ENCODE data around the gene JTB.
A peak's percentile ranks its signal among the peaks of the same experiment; 100 is the strongest.
"Not testable (repeated sequence)": the region's sequence is repeated elsewhere in the genome, so short reads cannot be mapped to it uniquely, and the experiment has no call there.

JTB gene

DNA sequence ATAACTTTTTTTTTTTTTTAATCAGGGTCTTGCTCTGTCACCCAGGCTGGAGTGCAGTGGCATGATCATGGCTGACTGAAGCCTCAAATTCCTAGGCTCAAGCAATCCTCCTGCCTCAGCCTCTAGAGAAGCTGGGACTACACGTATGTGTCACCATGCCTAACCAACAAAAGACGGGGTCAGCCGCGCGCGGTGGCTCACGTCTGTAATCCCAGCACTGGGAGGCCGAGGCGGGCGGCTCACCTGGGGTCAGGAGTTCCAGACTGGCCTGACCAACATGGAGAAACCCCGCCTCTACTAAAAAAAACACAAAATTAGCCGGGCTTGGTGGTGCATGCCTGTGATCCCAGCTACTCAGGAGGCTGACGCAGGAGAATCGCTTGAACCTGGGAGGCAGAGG lies 35.1 kb upstream of the JTB start:
- H3K4ac ChIP-seq (ENCODE audit: low read length); H2BK5ac ChIP-seq (ENCODE audit: low read length); H3K9ac ChIP-seq (ENCODE audit: low read depth, low read length, poor library complexity); H3K23ac ChIP-seq (ENCODE audit: low read depth, low read length, poor library complexity); H2BK120ac ChIP-seq (ENCODE audit: low read depth, low read length); H2BK12ac ChIP-seq (ENCODE audit: low read length); H3K27me3 ChIP-seq (ENCODE audit: control insufficient read depth in 3 of 3, insufficient read depth in 3 of 3, low read depth in 1 of 3, low read length in 3 of 3); H4K8ac ChIP-seq (ENCODE audit: low read depth, low read length); DNase-seq (ENCODE audit: low spot score); H2BK15ac ChIP-seq (ENCODE audit: low read length); H3K14ac ChIP-seq (ENCODE audit: low read length); H3K36me3 ChIP-seq (replicated peaks in 1 of 2; ENCODE audit: control insufficient read depth in 2 of 2, insufficient read depth in 2 of 2, low read length in 2 of 2); H3K4me3 ChIP-seq (ENCODE audit: low read length in 2 of 2); H3K4me1 ChIP-seq (ENCODE audit: control insufficient read depth in 2 of 2, insufficient read depth in 1 of 2, low read depth in 1 of 2, low read length in 2 of 2); H4K91ac ChIP-seq (ENCODE audit: low read depth, low read length, poor library complexity); H3K27ac ChIP-seq (replicated peaks; ENCODE audit: low read length); H2AFZ ChIP-seq (ENCODE audit: low read length); H2AK5ac ChIP-seq (ENCODE audit: low read depth, low read length); H3K9me3 ChIP-seq (replicated peaks in 1 of 2; ENCODE audit: control insufficient read depth in 2 of 2, insufficient read depth in 1 of 2, low read depth in 1 of 2, low read length in 2 of 2); H3K79me1 ChIP-seq (ENCODE audit: low read depth, low read length); H3K4me2 ChIP-seq (ENCODE audit: insufficient read depth, low read length, poor library complexity, severe bottlenecking): not testable (repeated sequence)
- peak overlapping the region; percentile 29 for H3K18ac ChIP-seq (ENCODE audit: low read length)
- no CpG with 5 or more reads among the region's 14 CpGs for WGBS, 2 donors (ENCODE audit: extremely low coverage in 2 of 2, insufficient read length in 2 of 2, insufficient replicate concordance in 1 of 2)

DNA sequence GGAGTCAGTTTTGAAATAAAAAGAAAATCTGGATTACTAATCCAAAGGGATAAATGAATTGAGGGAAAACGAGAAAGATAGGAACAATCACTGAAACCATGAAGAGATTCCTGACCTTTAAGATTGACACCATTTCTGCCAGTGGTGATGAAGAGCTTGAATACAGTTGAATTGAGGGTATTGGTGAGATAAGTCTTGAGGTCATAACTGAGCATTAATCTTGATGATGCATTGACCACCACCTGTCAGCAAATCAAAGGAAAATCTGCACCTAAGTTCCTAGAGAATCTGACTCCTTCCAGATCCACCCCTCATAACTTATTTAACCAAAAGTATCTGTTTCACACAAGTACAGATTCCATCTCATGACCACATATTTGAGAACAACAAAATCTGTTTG lies 34.7 kb upstream of the JTB start:
- Histone ChIP-seq H4K91ac (ENCODE audit: low read depth, low read length, poor library complexity) (no peak overlapping the region), H3K9me3 (replicated peaks in 1 of 2; ENCODE audit: control insufficient read depth in 2 of 2, insufficient read depth in 1 of 2, low read depth in 1 of 2, low read length in 2 of 2) (no peaks in the 10 kb centered on the region), H4K8ac (ENCODE audit: low read depth, low read length) (no peak overlapping the region), H2AFZ (ENCODE audit: low read length) (no peak overlapping the region), H3K4me3 (ENCODE audit: low read length in 2 of 2) (no peak overlapping the region), H2BK120ac (ENCODE audit: low read depth, low read length) (no peak overlapping the region), H2BK5ac (ENCODE audit: low read length) (no peak overlapping the region), H3K79me1 (ENCODE audit: low read depth, low read length) (no peaks in the 10 kb centered on the region), H3K9ac (ENCODE audit: low read depth, low read length, poor library complexity) (no peak overlapping the region), H3K4ac (ENCODE audit: low read length) (no peak overlapping the region), H3K27ac (replicated peaks; ENCODE audit: low read length) (no peak overlapping the region), H3K4me1 (ENCODE audit: control insufficient read depth in 2 of 2, insufficient read depth in 1 of 2, low read depth in 1 of 2, low read length in 2 of 2) (no peaks in the 10 kb centered on the region), H3K27me3 (ENCODE audit: control insufficient read depth in 3 of 3, insufficient read depth in 3 of 3, low read depth in 1 of 3, low read length in 3 of 3) (no peaks in the 10 kb centered on the region), H3K14ac (ENCODE audit: low read length) (no peak overlapping the region), H3K18ac (ENCODE audit: low read length) (no peak overlapping the region), H2BK15ac (ENCODE audit: low read length) (no peak overlapping the region), H3K4me2 (ENCODE audit: insufficient read depth, low read length, poor library complexity, severe bottlenecking) (no peak overlapping the region), H2BK12ac (ENCODE audit: low read length) (no peak overlapping the region), H3K36me3 (replicated peaks in 1 of 2; ENCODE audit: control insufficient read depth in 2 of 2, insufficient read depth in 2 of 2, low read length in 2 of 2) (no peaks in the 10 kb centered on the region), H3K23ac (ENCODE audit: low read depth, low read length, poor library complexity) (no peak overlapping the region), H2AK5ac (ENCODE audit: low read depth, low read length) (no peak overlapping the region)
- DNase-seq (ENCODE audit: low spot score), result no peak
- WGBS, 2 donors (ENCODE audit: extremely low coverage in 2 of 2, insufficient read length in 2 of 2, insufficient replicate concordance in 1 of 2), result no CpG with 5 or more reads among the region's 1 CpG

DNA sequence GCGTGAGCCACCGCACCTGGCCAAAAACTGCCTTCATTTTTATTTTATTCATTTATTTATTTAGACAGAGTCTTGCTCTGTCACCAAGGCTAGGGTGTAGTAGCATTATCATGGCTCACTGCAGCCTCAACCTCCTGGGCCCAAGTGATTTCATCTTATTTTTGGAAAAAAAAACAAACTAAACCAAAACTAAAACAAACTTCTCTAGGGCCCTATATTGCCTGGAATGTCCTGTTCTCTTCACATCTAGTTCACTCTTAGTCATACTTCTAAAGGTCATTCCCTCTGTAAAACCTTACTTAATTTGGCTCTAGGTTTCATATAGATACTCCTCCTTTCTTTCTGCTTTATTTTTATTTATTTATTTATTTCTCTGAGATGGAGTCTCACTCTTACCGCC lies 28.7 kb upstream of the JTB start:
- Histone ChIP-seq H3K14ac (ENCODE audit: low read length) (no peak overlapping the region), H2BK120ac (ENCODE audit: low read depth, low read length) (no peak overlapping the region), H3K4ac (ENCODE audit: low read length) (no peak overlapping the region), H3K9me3 (replicated peaks in 1 of 2; ENCODE audit: control insufficient read depth in 2 of 2, insufficient read depth in 1 of 2, low read depth in 1 of 2, low read length in 2 of 2) (no peaks in the 10 kb centered on the region), H3K18ac (ENCODE audit: low read length) (no peak overlapping the region), H3K27me3 (ENCODE audit: control insufficient read depth in 3 of 3, insufficient read depth in 3 of 3, low read depth in 1 of 3, low read length in 3 of 3) (no peaks in the 10 kb centered on the region), H2BK12ac (ENCODE audit: low read length) (no peak overlapping the region), H3K79me1 (ENCODE audit: low read depth, low read length) (no peaks in the 10 kb centered on the region), H4K8ac (ENCODE audit: low read depth, low read length) (no peak overlapping the region), H3K4me1 (ENCODE audit: control insufficient read depth in 2 of 2, insufficient read depth in 1 of 2, low read depth in 1 of 2, low read length in 2 of 2) (peaks cover 0 to 6% of the 10 kb centered on the region in 2 donors), H3K4me3 (ENCODE audit: low read length in 2 of 2) (no peak overlapping the region), H2BK15ac (ENCODE audit: low read length) (no peak overlapping the region), H3K27ac (replicated peaks; ENCODE audit: low read length) (no peak overlapping the region), H3K36me3 (replicated peaks in 1 of 2; ENCODE audit: control insufficient read depth in 2 of 2, insufficient read depth in 2 of 2, low read length in 2 of 2) (no peaks in the 10 kb centered on the region), H2AK5ac (ENCODE audit: low read depth, low read length) (no peak overlapping the region), H2AFZ (ENCODE audit: low read length) (no peak overlapping the region), H3K9ac (ENCODE audit: low read depth, low read length, poor library complexity) (no peak overlapping the region), H2BK5ac (ENCODE audit: low read length) (no peak overlapping the region), H4K91ac (ENCODE audit: low read depth, low read length, poor library complexity) (no peak overlapping the region), H3K4me2 (ENCODE audit: insufficient read depth, low read length, poor library complexity, severe bottlenecking) (no peak overlapping the region), H3K23ac (ENCODE audit: low read depth, low read length, poor library complexity) (no peak overlapping the region)
- WGBS, 2 donors (ENCODE audit: extremely low coverage in 2 of 2, insufficient read length in 2 of 2, insufficient replicate concordance in 1 of 2), result no CpG with 5 or more reads among the region's 3 CpGs
- DNase-seq (ENCODE audit: low spot score), result no peak

DNA sequence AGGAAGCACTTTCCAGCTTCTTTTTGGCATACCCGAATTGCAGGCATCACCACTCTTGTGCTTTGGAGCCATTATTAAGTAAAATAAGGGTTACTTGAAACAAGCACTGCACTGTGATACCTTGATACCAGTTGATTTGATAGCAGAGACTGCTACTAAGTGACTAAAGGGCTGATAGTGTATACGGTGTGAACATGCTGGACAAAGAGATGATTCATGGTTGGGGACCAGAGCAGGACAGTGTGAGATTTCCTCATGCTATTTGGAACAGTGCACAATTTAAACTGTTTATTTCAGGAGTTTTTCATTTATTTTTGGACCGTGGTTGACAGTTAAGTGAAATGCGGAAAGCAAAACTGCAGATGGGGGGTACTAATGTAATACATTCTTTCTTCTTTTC lies 22.9 kb upstream of the JTB start:
- Histone ChIP-seq H4K91ac (ENCODE audit: low read depth, low read length, poor library complexity) (no peak overlapping the region), H3K9ac (ENCODE audit: low read depth, low read length, poor library complexity) (no peak overlapping the region), H3K27ac (replicated peaks; ENCODE audit: low read length) (no peak overlapping the region), H3K23ac (ENCODE audit: low read depth, low read length, poor library complexity) (no peak overlapping the region), H3K4me2 (ENCODE audit: insufficient read depth, low read length, poor library complexity, severe bottlenecking) (no peak overlapping the region), H3K79me1 (ENCODE audit: low read depth, low read length) (no peaks in the 10 kb centered on the region), H2AFZ (ENCODE audit: low read length) (no peak overlapping the region), H3K14ac (ENCODE audit: low read length) (no peak overlapping the region), H2AK5ac (ENCODE audit: low read depth, low read length) (no peak overlapping the region), H3K4ac (ENCODE audit: low read length) (no peak overlapping the region), H3K27me3 (ENCODE audit: control insufficient read depth in 3 of 3, insufficient read depth in 3 of 3, low read depth in 1 of 3, low read length in 3 of 3) (no peaks in the 10 kb centered on the region), H3K4me1 (ENCODE audit: control insufficient read depth in 2 of 2, insufficient read depth in 1 of 2, low read depth in 1 of 2, low read length in 2 of 2) (peaks cover 0 to 6% of the 10 kb centered on the region in 2 donors), H3K18ac (ENCODE audit: low read length) (no peak overlapping the region), H3K4me3 (ENCODE audit: low read length in 2 of 2) (no peak overlapping the region), H2BK12ac (ENCODE audit: low read length) (no peak overlapping the region), H2BK5ac (ENCODE audit: low read length) (no peak overlapping the region), H3K9me3 (replicated peaks in 1 of 2; ENCODE audit: control insufficient read depth in 2 of 2, insufficient read depth in 1 of 2, low read depth in 1 of 2, low read length in 2 of 2) (peaks cover 3% of the 10 kb centered on the region in 2 donors), H3K36me3 (replicated peaks in 1 of 2; ENCODE audit: control insufficient read depth in 2 of 2, insufficient read depth in 2 of 2, low read length in 2 of 2) (peaks cover 3 to 4% of the 10 kb centered on the region in 2 donors), H2BK15ac (ENCODE audit: low read length) (no peak overlapping the region), H4K8ac (ENCODE audit: low read depth, low read length) (no peak overlapping the region), H2BK120ac (ENCODE audit: low read depth, low read length) (no peak overlapping the region)
- DNase-seq (ENCODE audit: low spot score), result no peak
- no CpG with 5 or more reads among the region's 4 CpGs for WGBS, 2 donors (ENCODE audit: extremely low coverage in 2 of 2, insufficient read length in 2 of 2, insufficient replicate concordance in 1 of 2)
